ENCODE results near the gene ATP6V1D.
A peak's percentile ranks its signal among the peaks of the same experiment; 100 is the strongest.
"Not testable (repeated sequence)": the region's sequence is repeated elsewhere in the genome, so short reads cannot be mapped to it uniquely, and the experiment has no call there.

ATP6V1D gene

DNA sequence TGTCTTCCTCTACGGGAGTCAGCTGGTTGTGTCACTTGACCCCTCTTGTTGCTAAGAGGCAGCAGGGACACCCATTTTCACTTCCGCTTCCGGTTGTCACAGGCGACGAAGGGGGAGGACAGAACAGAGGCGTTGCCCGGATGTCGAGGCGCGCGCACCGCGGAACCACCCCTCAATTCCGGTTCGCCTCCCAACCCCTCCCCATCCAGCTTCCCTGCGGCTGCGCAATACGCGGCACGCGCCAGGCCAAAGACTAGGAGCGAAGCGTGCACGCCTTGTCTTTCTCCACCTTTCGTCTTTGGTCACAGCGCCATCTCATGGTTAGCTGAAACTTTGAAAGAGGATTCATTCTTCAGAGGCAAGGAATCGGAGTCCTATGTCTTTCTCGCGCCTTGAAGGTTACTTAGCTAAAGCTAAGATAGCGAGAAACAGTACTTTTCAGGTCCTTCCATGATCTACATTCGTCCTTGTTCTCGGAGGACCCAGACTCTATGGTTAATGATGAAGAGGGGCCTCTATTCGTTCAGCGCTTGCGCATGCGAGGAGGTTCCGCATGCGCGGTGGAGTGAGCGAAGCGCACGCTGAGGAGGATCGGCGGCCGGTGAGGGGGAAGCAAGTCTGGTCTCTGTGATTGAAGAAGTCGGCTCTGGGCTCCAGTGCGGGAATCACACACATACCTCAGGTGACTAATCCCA lies at the start of gene ATP6V1D, which contains the start of gene EIF2S1:
Gene ATP6V1D (minus strand): TSS at position 30 of the 695 bp plus-strand sequence. CDS start 106 bp downstream, outside the sequence.
Gene EIF2S1 (plus strand): TSS at position 554 of the 695 bp plus-strand sequence. CDS start 4,440 bp downstream, outside the sequence.
- DNase-seq = peak; percentile 93 to 98

DNA sequence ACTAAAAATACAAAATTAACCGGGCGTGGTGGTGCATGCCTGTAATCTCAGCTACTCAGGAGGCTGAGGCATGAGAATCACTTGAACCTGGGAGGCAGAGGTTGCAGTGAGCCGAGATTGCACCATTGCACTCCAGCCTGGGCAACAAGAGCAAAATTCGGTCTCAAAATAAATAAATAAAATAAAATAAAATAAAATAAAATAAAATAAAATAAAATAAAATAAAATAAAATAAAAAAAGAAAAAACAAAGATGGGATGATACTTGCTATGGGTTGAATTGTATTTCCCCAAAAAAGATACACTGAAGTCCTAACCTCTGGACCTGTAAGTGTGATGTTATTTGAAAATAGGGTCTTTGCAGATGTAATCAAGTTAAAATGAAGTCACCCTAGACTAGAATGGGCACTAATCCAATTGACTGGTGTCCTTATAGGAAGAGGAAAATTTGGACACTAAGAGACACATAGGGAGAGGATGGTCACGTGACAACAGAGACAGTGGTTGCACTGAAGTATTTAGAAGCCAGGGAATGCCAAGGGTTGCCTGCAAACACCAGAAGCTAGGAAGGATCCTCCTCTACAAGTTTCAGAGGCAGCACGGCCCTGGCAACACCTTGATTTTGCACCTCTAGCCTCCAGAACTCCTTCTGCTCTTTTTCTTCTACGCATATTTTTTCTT lies 48.7 kb upstream of the ATP6V1D start:
- DNase-seq = not testable (repeated sequence)

DNA sequence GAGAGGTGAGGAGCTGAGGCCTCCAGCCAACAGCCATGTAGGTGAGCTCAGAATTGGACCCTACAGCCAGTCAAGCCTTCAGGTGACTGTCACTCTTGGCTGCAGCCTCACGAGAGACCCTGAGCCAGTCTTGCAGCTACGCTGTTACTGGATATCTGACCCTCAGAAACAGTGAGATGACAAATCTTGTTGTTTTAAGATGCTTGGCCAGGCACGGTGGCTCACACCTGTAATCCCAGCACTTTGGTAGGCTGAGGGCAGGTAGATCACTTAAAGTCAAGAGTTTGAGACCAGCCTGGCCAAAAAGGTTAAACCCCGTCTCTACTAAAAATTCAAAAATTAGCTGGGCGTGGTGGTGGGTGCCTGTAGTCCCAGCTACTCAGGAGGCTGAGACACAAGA lies 46.2 kb upstream of the ATP6V1D start:
- DNase-seq = no peak

DNA sequence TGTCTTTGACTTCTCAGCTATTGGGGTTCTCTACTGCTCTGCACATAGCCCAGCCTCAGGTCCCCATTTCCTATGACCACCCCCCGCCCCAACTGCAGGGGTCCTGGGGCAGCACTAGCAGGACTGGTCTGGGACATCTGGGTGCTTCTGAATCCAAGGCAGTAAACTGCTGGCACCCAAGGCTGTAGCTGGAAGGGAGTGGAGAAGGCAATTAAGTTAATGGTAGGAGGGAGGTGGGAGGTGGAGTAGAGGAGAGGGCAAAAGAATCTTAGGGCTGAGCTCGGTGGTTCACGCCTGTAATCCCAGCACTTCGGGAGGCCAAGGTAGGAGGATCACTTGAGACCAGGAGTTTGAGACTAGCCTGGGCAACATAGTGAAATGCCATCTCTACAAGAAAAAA lies 40.8 kb upstream of the ATP6V1D start:
- DNase-seq = no peak

DNA sequence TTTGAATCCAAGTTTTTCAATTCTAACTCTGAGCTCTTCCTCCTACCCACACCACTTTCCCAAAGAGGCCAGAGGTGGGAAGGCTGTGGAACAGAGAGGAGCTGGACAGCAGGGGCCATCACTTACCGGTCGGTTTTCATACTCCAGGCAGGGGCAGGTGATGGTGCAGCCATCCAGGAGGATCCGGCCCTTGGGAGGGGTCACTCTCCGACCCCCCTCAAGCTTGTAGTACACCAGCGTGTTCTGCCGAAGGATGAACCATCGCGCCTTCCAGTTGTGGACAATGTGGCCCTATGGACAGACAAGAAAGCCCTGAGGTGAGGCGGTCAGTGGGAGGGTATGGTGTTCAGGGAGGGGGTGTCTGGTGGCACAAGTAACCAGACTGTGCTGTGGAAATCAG lies 37.9 kb upstream of the ATP6V1D start:
- no peak for DNase-seq

DNA sequence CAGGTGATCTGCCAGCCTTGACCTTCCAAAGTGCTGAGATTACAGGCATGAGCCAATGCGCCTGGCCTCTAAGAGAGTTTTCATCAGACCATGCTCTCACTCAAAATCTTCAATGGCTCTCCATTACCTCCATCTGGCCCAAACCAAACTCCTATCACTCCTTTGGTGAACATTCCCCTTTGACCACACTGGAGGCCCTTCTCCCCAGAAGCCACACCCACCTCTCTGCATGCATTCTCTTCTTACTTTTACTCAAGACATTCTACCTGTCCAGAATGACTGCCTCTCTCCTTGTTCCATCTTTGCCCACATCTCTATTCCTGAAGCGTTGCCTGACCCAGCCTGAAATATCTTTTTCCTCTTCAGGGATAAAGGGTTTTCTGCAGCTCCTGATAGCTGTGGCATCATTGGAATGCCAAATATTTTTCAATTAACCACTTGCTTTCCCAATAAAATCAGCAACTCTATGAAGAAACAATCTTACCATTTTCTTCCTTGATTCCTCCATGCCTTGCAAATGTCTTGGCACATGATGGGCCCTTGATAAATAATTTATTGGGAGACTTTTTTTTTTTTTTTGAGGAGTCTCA lies 36.9 kb upstream of the ATP6V1D start:
- no peak for DNase-seq

DNA sequence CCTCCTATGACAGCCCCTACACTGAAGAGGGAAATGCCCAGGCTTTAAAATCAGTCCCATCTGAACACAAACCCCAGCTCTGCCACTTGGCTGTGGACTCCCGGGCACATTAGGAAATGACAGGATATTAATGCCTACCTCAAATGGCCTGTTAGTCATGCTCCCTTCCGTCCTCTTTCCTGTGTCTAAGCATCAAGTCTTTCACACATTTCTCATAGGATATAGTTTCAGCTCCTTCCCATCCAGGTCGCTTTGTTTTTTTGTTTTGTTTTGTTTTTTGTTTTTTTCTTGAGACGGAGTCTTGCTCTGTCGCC lies 36.2 kb upstream of the ATP6V1D start:
- no peak for DNase-seq

DNA sequence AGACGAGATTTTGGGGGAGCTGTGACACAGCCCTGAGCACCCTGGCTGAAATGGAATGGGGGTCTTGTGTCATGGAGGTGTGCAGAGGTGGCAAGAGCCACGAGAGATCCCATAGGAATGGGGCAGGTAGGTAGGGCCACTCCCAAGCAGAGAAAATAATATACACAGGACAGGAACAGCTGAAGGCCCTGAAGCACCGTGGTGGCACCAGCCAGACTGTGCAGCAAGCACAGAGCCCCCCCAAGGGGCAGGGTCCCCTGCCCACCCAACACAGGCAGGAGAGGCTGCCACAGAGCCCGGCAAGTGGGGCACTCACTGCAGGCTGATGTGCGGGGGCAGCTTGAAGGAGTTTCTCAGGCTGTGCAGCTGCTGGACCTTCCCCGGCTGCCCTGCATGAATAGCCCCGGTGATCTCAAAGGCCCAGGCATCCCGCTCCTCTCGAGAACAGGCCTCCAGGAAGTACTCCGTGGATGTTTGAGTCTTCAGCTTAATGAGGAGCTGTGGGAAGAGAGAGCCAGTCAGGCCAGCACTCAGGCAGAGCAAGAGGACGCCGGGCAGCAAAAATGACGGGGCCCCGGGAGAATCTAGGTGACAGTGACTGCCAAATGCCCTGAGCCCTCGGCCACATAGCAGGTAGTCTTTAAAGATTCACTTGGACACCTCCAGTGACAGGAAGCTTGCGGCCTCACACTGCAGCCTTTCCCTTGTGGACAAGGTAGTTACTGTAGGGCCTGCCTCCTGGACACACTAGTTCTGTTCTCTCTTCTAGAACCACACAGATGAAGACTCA lies 35.7 kb upstream of the ATP6V1D start:
- no peak for DNase-seq

DNA sequence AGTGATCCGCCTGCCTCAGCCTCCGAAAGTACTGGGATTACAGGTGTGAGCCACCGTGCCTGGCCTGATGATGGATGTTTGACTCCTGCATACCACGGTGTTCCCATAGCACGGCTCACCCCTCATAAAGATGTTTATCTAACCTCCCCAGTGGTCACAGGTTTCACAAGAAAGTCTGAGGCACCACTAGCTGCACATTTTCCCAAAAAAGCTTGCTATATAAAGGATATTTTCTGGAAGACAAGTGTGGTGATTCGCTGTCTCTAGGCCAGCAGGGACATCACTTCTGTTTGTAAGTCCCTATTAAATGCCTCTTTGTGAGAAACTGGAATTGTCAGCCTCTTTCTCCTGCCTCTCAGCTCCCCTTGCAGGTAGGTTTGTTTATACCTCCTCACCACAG lies 34.1 kb upstream of the ATP6V1D start:
- DNase-seq = no peak

DNA sequence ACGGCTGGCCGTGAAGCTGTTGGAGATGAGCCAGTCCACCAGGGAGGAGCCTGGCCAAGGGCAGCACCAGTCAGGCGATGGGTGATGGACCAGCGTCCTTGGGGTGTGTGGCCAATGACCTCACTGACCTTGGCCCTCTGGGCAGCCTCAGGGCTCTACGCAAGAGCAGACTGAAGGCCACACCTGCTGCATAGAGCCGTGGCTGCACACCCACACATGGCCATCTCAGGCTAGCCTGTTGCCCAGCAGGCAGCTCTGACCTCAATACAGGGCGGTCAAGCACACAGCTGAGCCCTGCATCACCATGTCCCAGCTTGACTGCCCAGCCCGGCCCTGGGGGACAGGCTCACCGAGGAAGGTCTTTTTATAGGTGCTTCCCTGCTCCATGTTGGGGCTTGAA lies 33.2 kb upstream of the ATP6V1D start:
- no peak for DNase-seq

DNA sequence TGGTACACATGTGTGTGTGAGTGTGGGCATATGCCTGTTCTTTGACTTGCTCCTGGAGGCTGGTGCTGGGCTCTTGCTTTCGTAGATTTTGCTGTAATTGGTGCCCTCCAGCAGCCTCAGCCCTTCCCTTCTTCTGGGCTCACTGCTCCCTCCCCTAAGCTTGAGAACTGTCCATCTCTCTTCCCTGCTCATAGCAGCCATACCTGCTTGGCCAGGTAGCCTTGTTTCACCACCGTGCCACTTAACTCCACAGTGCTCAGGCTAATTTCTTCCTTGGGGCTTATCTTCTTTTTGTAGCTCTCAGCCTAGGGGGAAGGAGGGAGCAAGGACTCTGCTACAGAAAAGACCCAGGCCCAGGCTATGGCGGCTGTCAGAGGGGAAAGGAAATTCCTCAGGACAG lies 32.5 kb upstream of the ATP6V1D start:
- no peak for DNase-seq

DNA sequence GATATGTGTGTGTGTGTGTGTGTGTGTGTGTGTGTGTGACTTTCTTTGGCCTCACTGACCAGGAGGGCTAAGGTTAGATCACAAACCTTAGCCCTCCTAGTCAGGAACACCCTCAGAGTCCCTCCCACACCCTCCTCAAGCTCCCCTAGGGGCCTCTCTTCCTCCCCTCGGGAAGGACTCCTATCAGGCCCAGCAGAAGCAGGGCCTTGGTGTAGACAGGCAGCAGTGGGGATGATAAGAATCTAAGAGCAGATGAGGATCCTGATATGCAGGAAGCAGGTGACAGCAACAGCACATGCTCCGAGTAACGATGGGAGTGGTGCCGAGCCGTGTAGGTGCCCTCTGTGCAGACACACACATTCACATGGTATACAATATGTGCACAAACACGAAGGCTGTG lies 31.7 kb upstream of the ATP6V1D start:
- DNase-seq = peak in 1 of 2 donors; percentile 9

DNA sequence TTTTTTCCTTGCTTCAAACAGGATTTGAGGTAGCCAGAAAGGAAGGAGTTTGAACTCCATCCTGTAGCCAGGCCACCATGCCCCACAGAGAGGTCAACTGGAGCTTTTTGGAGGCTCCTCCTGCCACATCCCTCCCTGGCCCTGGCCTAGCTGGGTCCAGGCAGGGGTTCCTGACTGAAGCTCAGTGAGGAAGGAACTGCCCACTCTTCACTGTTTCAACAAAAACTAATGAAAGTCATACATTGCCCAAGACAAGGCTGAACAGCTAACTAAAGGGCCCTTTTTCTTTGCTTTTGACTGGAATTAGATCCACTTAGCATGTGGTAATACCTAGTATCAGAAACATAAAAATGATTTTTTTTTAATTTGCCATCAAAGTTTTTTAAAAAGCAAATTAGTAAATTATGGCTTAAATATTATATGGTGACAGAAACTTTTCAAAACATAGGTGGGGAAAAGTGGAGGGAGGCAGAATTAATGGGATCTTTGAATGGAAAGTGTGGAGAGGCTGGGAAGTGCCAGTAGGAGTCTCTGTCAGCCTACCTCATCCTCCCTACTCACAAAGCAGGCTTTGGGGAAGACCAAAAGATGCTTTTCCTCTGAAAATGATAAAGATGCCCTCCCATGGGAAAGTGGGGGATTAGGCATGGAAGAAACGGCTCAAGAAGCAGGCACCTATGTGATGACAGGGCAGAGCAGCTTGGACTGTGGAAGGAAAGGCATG lies 30.4 kb upstream of the ATP6V1D start:
- no peak for DNase-seq

DNA sequence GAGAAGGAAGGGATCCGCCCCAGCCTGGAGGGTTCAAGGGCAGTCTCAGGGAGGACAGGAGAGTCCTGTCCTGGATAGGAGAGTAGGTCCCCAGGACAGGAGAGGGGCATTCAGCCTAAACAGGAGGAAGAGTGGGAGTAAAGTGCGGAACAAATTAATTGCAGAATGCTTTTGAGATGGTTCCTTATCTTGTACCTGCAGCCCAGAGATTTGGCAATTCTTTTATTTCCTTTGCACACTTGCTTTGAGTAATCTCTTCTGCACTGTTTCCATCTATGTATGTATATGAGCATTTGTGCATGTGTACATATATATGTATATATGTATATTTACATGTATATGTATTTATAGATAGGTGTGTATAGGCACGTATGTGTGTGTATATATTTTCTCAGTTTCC lies 29.7 kb upstream of the ATP6V1D start:
- no peak for DNase-seq

DNA sequence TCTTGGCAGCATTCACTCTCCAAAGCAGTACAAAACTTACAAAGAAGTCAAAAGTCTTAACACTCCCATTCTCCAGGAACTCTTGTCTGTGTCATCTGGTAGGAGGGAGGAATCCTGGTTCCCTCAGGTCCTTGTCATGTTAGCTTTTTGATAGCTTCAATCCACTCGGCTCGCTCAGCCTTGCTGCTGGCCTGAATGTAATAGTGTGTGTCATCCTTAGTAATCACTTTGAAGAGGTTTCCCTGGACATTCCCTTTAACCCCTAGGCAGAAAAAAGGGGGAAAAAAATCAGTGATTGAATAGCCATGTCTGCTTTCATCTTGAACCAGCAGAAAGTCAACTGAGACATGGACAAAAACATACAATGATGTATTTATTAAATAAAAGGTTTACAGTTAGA lies 27.6 kb upstream of the ATP6V1D start:
- no peak for DNase-seq

DNA sequence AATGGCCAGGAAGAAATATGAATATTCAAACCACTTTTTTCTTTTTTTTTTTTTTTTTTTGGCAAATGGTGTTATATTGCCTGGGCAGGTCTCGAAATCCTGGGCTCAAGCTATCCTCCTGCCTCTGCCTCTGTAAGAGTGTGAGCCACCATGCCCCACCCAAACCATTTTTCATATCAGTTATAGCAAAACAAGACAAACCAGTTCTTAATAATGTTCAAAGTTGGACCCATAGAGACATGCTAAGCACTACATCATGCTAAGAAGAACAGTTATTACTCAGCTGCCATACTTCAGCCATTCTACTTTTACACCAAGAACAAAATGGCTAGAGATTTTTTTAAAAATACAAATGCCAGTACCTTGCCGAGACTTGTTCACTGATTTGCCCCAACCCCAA lies 26.0 kb upstream of the ATP6V1D start:
- no peak for DNase-seq

DNA sequence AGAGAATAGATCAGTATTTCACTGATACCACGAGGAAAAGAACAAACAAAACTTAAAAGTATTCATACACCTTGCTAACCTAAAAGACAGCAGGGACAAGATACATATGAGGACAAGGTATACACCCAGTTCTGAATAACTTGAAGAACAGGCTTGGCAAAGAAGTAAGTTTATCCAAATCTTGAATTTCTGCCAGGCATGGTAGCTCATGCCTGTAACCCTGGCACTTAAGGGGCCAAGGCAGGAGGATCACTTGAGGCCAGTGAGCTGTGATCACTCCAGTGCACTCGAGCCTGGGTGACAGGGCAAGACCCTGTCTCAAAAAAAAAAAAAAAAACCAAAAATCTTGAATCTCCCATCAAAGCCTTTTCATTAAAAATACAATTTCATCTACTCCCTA lies 25.5 kb upstream of the ATP6V1D start:
- no peak for DNase-seq

DNA sequence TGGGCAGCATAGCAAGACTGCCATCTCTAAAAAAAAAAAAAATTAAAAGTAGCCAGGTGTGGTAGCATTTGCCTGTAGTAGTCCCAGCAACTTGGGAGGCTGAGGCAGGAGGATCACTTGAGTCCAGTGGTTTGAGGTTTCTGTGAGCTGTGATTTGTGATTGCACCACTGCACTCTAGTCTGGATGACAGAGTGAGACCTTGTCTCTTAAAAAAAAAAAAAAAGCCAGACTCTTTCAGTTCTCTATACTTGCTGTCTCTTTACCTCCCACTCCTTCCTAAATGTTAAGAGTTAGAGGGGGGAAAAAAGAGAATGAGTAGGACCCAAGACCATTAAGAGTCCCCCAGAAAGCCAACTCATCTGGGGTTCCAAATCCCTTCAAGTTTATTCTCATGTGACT lies 18.3 kb upstream of the ATP6V1D start:
- DNase-seq = no peak

DNA sequence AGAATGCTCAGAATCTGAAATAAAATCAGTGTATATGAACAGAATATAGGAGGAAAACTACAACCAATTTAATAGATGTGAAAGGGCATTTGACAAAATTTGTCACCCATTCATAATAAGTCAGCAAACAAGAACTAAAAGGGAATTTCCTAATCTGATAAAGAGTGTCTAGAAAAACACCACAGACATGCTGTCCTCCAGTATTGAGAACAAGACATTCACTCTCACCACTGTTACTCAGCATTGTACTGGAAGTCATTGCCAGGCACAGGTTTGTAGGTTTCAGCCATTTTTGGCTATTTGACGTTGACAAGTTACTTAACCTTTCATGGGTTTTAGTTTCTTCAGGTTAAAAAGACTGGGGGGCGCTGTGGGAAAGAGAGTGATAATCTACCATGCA lies 13.7 kb upstream of the ATP6V1D start:
- no peak for DNase-seq

DNA sequence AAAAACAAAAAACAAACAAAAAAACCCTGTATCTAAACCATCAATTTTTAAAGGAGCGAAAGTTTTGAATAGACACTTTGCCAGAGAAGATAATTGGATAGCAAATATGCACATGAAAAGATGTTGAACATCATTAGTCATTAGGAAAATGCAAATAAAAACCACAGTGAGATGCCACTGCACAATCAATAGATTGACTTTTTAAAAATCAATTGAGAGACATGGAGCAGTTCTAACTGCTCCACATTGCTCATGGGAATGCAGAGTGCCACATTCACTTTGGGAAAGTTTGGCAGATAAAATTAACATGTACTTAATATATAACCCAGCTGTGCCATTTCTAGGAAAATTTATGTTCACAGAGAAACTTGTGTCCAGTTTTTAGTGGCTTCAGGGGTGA lies 13.2 kb upstream of the ATP6V1D start:
- no peak for DNase-seq

DNA sequence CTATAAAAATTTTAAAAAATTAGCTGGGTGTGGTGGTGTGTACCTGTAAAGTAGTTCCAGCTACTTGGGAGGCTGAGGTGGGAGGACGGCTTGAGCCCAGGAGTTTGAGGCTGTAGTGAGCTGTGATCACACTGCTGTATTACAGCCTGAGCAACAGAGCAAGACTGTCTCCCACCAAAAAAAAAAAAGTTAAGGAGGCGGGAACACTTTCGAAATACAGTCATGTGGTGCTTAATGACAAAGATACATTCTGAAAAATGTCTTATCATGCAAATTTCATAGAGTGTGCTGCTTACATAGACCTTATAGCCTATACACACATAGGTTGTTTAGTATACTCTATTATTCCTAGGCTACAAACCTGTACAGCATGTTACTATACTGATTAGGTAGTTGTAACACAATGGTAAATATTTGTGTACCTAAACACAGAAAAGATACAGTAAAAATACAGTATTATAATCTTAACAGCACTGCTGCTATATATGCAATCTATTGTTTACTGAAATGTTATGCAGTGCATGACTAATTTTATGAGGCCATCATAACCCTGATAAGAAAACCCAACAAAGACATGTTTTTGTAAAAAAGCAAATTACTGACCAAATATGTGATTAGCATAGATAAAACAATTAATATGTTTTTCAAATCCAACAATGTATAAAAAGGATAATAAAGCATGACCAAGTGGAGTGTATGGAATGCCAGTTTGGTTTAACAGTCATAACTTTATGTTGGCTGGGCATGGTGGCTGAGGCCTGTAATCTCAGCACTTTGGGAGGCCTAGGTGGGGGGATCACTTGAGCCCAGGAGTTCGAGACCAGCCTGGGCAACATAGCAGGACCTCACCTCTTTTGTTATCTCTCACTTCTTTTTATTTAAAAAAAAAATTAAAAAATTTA lies 11.9 kb upstream of the ATP6V1D start:
- DNase-seq = no peak

DNA sequence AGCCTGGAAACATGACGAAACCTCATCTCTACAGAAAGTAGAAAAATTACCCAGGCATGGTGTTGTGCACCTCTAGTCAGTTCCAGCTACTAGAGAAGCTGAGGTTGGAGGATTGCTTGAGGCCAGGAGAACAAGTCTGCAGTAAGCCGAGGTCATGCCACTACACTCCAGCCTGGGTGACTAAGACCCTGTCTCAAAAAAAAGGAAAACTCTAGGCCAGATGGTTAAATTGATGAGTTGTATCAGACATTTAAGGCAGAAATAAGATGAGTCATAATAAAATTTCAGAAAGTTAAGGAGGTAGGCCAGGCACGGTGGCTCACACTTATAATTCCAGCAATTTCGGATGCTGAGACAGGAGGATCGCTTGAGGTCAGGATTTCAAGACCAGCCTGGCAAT lies 11.2 kb upstream of the ATP6V1D start:
- no peak for DNase-seq

Measured in bone marrow (tissue), 2 donors.